ENCODE results near the gene KCTD7. TPM values are rescaled to one million over a fixed set of nuclear protein-coding genes. Genes with fewer than 3 reads are reported as not detected.
"Not testable (repeated sequence)": the region's sequence is repeated elsewhere in the genome, so short reads cannot be mapped to it uniquely, and the experiment has no call there.

KCTD7 gene
- polyA plus RNA-seq, 1 donor from 2014 or later, result 79.4 TPM

- Histone ChIP-seq H3K79me2 (replicated peaks; ENCODE audit: insufficient read depth, low read length) (peaks cover 26% of the 10 kb centered on the region), H3K9me3 (ENCODE audit: low read length) (no peaks in the 10 kb centered on the region), H2AFZ (ENCODE audit: low read depth, low read length) (peak overlapping the region; percentile 69), H3K4me3 (ENCODE audit: low read length) (peak overlapping the region; percentile 93), H3K36me3 (ENCODE audit: insufficient read depth, low read length) (no peaks in the 10 kb centered on the region), H3K27me3 (ENCODE audit: insufficient read depth, low read depth, low read length) (no peaks in the 10 kb centered on the region), H3F3A (ENCODE audit: insufficient read depth, low read length, poor library complexity, severe bottlenecking) (no peaks in the 10 kb centered on the region), H3K9ac (ENCODE audit: low read length) (peak overlapping the region; percentile 91), H3K27ac (ENCODE audit: low read length) (peak overlapping the region; percentile 93), H3K9me2 (ENCODE audit: insufficient read depth, low read length) (no peaks in the 10 kb centered on the region), H3K4me2 (ENCODE audit: low read length) (peak overlapping the region; percentile 25), H4K20me1 (ENCODE audit: insufficient read depth) (no peaks in the 10 kb centered on the region)
- TF ChIP-seq RAD21 (conservative IDR thresholded peaks at IDR 0.05) (peak; percentile 38), SMC3 (conservative IDR thresholded peaks at IDR 0.05; ENCODE audit: poor library complexity) (peak; percentile 16), CTCF (IDR thresholded peaks at IDR 0.05; ENCODE audit: poor library complexity, severe bottlenecking) (peak; percentile 30), MXI1 (conservative IDR thresholded peaks at IDR 0.05; ENCODE audit: poor library complexity, severe bottlenecking) (peak; percentile 93), REST (IDR thresholded peaks at IDR 0.05; ENCODE audit: borderline replicate concordance) (no peak), EP300 (conservative IDR thresholded peaks at IDR 0.05; ENCODE audit: poor library complexity, severe bottlenecking) (peak; percentile 64), TAF1 (IDR thresholded peaks at IDR 0.05; ENCODE audit: low read depth) (peak; percentile 78), POLR2AphosphoS5 (IDR thresholded peaks at IDR 0.05) (peak; percentile 98), EZH2 (IDR thresholded peaks at IDR 0.05; ENCODE audit: borderline replicate concordance, insufficient read depth, low read length, poor library complexity, severe bottlenecking) (no peak)
Observed at GRCh38 chr7:66654275-66655112, 25.8 kb downstream of the KCTD7 start.

GRCh38 chr7:66655113-66655806, 26.6 kb downstream of the KCTD7 start:
- not testable (repeated sequence) for H3K9me3 ChIP-seq (ENCODE audit: low read length); H3F3A ChIP-seq (ENCODE audit: insufficient read depth, low read length, poor library complexity, severe bottlenecking); H3K9me2 ChIP-seq (ENCODE audit: insufficient read depth, low read length); H3K27me3 ChIP-seq (ENCODE audit: insufficient read depth, low read depth, low read length); H3K36me3 ChIP-seq (ENCODE audit: insufficient read depth, low read length); H2AFZ ChIP-seq (ENCODE audit: low read depth, low read length); H4K20me1 ChIP-seq (ENCODE audit: insufficient read depth)
- Histone ChIP-seq H3K9ac (ENCODE audit: low read length) (peak overlapping the region; percentile 91), H3K27ac (ENCODE audit: low read length) (peak overlapping the region; percentile 93), H3K4me2 (ENCODE audit: low read length) (peak overlapping the region; percentile 25), H3K4me3 (ENCODE audit: low read length) (peak overlapping the region; percentile 93), H3K79me2 (replicated peaks; ENCODE audit: insufficient read depth, low read length) (peaks cover 31% of the 10 kb centered on the region)

- not testable (repeated sequence) for H2AFZ ChIP-seq (ENCODE audit: low read depth, low read length); H3K9me2 ChIP-seq (ENCODE audit: insufficient read depth, low read length); H3F3A ChIP-seq (ENCODE audit: insufficient read depth, low read length, poor library complexity, severe bottlenecking); H3K9ac ChIP-seq (ENCODE audit: low read length); H3K27ac ChIP-seq (ENCODE audit: low read length); H3K36me3 ChIP-seq (ENCODE audit: insufficient read depth, low read length); H3K27me3 ChIP-seq (ENCODE audit: insufficient read depth, low read depth, low read length); H3K4me2 ChIP-seq (ENCODE audit: low read length); H3K9me3 ChIP-seq (ENCODE audit: low read length); H4K20me1 ChIP-seq (ENCODE audit: insufficient read depth)
- Histone ChIP-seq H3K4me3 (ENCODE audit: low read length) (peak overlapping the region; percentile 93), H3K79me2 (replicated peaks; ENCODE audit: insufficient read depth, low read length) (peaks cover 31% of the 10 kb centered on the region)
Observed at GRCh38 chr7:66655826-66656485, 27.3 kb downstream of the KCTD7 start.
